OCI-LY7 (cell line): ENCODE data around the gene NUP50. TPM values are rescaled to one million over a fixed set of nuclear protein-coding genes. Genes with fewer than 3 reads are reported as not detected.

Experiments used
- BruUV-seq: library from RNA; stranded (reverse); fragments of 400-500 nt; replicated peaks from 2 replicates; lab custom pipeline; 2021; lab: Mats Ljungman, UMichigan
- CTCF ChIA-PET: fragments of 300-600 bp; sonication (Branson Sonifier 250); formaldehyde crosslinking; loops from one replicate; lab custom pipeline; 2022; ENCODE audit warnings: antibody characterized with exemption; ENCODE audit not compliant: unreplicated experiment; lab: Charles Lee
- POLR2A ChIA-PET: fragments of 300-600 bp; sonication (Branson Sonifier 250); formaldehyde crosslinking; loops from one replicate; lab custom pipeline; 2022; ENCODE audit warnings: antibody characterized with exemption; lab: Charles Lee
- DNase-seq: peaks from one replicate; pipeline ENCODE4 v3.0.0-alpha.2; 2015; ENCODE audit warnings: low spot score
- H2AFZ ChIP-seq: fragments of 200-600 bp; sonication (generic), shearing (Covaris generic); 2 replicates; pipeline ENCODE4 v1.6.1; 2014; ENCODE audit warnings: mild to moderate bottlenecking, antibody characterized with exemption, low read length, moderate library complexity
- H3K27ac ChIP-seq: fragments of 200-600 bp; sonication (generic); 2 replicates; pipeline ENCODE4 v1.5.1; 2014; ENCODE audit warnings: mixed run types, low read depth, mild to moderate bottlenecking, moderate library complexity, low read length, inconsistent platforms; ENCODE audit not compliant: poor library complexity, severe bottlenecking
- H3K36me3 ChIP-seq: fragments of 200-600 bp; sonication (generic); 2 replicates; pipeline ENCODE4 v1.6.1; 2014; ENCODE audit warnings: mild to moderate bottlenecking, antibody characterized with exemption, low read length, moderate library complexity, mixed read lengths; ENCODE audit not compliant: insufficient read depth
- H3K4me1 ChIP-seq: fragments of 200-600 bp; sonication (generic); 2 replicates; pipeline ENCODE4 v1.5.1; 2014; ENCODE audit warnings: mild to moderate bottlenecking, low read length; ENCODE audit not compliant: insufficient read depth, poor library complexity, severe bottlenecking
- H3K4me2 ChIP-seq: fragments of 200-600 bp; sonication (generic); 2 replicates; pipeline ENCODE4 v1.6.1; 2014; ENCODE audit warnings: mild to moderate bottlenecking, low read length
- H3K4me3 ChIP-seq: fragments of 200-600 bp; sonication (generic); 2 replicates; pipeline ENCODE4 v1.5.1; 2014; ENCODE audit warnings: mild to moderate bottlenecking, low read depth, low read length; ENCODE audit not compliant: poor library complexity, severe bottlenecking
- H3K79me2 ChIP-seq: fragments of 200-600 bp; sonication (generic); 2 replicates; pipeline ENCODE4 v1.6.1; 2016; ENCODE audit warnings: low read depth, mild to moderate bottlenecking, low read length, moderate library complexity, mixed read lengths; ENCODE audit not compliant: insufficient read depth
- H3K9me2 ChIP-seq: fragments of 200-600 bp; sonication (generic); 2 replicates; pipeline ENCODE4 v1.6.1; 2016; ENCODE audit warnings: mild to moderate bottlenecking, low read length, mixed read lengths; ENCODE audit not compliant: insufficient read depth
- H3K9me3 ChIP-seq: fragments of 200-600 bp; sonication (generic); 2 replicates; pipeline ENCODE4 v1.6.1; 2014; ENCODE audit warnings: mild to moderate bottlenecking, mixed run types, low read length, mixed read lengths
- H4K20me1 ChIP-seq: fragments of 200-600 bp; sonication (generic); 2 replicates; pipeline ENCODE4 v1.6.1; 2014; ENCODE audit warnings: mild to moderate bottlenecking, antibody characterized with exemption, low read length, moderate library complexity, mixed read lengths; ENCODE audit not compliant: insufficient read depth
- EZH2phosphoT487 ChIP-seq: fragments of 200-600 bp; sonication (generic); IDR thresholded peaks from 2 replicates; pipeline ENCODE4 v1.6.1; 2018; ENCODE audit warnings: low read depth, borderline replicate concordance, mild to moderate bottlenecking, mixed run types, antibody characterized with exemption, low read length, moderate library complexity, mixed read lengths
- intact Hi-C: fragments of 100-400 bp; cut with micrococcal nuclease; formaldehyde crosslinking; loops from one replicate; pipeline ENCODE4 v1.10.0; 2022; ENCODE audit not compliant: unreplicated experiment
- total RNA-seq, 2 experiments: library from RNA; depleted of rRNA in 1 of 2; stranded (reverse); fragments of >200 nt in 1 of 2; shearing (Covaris generic) in 1 of 2; gene quantifications; 2 replicates each; pipeline ENCODE4 v1.2.3, GENCODE V29; 2014 to 2022
- TF ChIP-seq, protein P1 (sequence below): fragments of 200-600 bp; sonication (generic); conservative IDR thresholded peaks from 2 replicates; pipeline ENCODE4 v1.5.1; 2014; ENCODE audit warnings: mild to moderate bottlenecking, antibody characterized with exemption, low read length, moderate library complexity, mixed read lengths

NUP50 gene
- total RNA-seq, 2 experiments from 2014 or later: 107 to 132 TPM

DNA sequence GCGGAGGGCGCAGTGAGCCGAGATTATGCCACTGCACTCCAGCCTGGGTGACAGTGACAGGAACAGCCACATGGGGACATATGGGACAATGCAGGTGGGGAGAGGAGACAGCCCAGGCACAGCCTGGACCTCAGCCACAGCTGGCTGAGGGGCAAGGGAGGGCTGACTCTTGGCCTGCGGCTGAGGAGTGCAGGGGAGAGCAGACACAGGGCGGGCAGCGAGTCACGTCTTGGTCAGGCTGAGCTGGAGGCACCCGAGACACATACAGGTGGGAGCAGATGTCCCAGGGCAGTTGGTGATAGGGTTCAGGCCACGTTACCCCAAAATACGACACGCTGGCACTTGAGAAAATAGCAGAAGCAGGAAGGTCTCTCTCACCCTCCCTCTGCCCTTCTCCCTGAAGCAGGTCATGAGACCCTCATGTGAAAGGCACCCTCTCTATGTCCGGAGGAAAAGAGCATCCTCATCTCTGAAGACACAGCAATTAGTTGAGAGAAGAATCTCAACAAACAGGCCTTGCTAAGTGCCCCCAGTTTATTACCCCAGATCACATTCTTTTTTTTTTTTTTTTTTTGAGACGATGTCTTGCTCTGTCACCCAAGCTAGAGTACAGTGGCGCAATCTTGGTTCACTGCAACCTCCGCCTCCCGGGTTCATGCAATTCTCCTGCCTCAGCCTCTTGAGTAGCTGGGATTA, 66.4 kb downstream of the NUP50 start:
- TF ChIP-seq, protein P1, sequence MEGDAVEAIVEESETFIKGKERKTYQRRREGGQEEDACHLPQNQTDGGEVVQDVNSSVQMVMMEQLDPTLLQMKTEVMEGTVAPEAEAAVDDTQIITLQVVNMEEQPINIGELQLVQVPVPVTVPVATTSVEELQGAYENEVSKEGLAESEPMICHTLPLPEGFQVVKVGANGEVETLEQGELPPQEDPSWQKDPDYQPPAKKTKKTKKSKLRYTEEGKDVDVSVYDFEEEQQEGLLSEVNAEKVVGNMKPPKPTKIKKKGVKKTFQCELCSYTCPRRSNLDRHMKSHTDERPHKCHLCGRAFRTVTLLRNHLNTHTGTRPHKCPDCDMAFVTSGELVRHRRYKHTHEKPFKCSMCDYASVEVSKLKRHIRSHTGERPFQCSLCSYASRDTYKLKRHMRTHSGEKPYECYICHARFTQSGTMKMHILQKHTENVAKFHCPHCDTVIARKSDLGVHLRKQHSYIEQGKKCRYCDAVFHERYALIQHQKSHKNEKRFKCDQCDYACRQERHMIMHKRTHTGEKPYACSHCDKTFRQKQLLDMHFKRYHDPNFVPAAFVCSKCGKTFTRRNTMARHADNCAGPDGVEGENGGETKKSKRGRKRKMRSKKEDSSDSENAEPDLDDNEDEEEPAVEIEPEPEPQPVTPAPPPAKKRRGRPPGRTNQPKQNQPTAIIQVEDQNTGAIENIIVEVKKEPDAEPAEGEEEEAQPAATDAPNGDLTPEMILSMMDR: no peak
- TF ChIP-seq EZH2phosphoT487: no peak
- peaks cover 34% of the 10 kb centered on the region for H3K4me1 ChIP-seq
- H3K9me3 ChIP-seq: no peaks in the 10 kb centered on the region
- no peak overlapping the region for H3K4me2 ChIP-seq
- intact Hi-C loops: loop anchor here (10.0 kb wide), 1 partner anchor 65 kb away; the partner anchor contains the start of gene NUP50
- no peak for DNase-seq
- H3K27ac ChIP-seq: no peak overlapping the region
- POLR2A ChIA-PET: interaction anchor here (0.7 kb wide), 1 partner anchor 294 kb away, joined by 9 read pairs; no protein-coding TSS in a partner anchor
- H3K79me2 ChIP-seq: peaks cover 22% of the 10 kb centered on the region; the same call in 1 of the 2 replicates
- no peaks in the 10 kb centered on the region for H4K20me1 ChIP-seq
- no peaks in the 10 kb centered on the region for H3K9me2 ChIP-seq
- CTCF ChIA-PET: no interaction called here
- H2AFZ ChIP-seq: no peak overlapping the region
- no peak overlapping the region for H3K4me3 ChIP-seq
- BruUV-seq: no TSS peak
- peaks cover 33% of the 10 kb centered on the region for H3K36me3 ChIP-seq

DNA sequence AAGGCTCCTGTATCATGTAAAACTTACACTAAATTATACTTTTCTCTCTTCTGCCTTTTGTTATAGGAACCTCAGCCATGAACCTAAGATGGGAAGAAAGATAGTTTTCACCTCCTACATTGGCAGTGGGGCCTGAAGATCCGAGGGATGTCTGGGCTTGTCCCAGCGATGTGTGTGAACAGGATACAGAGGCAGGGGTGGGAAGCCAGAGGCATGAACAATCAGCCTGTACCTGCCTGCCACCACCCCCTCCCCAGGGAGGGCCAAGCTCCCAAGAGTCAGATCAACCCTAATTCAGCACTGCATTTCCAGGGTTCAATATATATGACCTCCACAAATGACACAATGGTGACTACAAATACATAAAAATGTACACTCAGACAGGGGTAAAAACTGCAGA, 67.6 kb downstream of the NUP50 start:
- Histone ChIP-seq H3K4me2 (no peak overlapping the region), H3K9me3 (no peaks in the 10 kb centered on the region), H3K27ac (no peak overlapping the region), H3K9me2 (no peaks in the 10 kb centered on the region), H3K4me3 (no peak overlapping the region), H4K20me1 (no peaks in the 10 kb centered on the region), H2AFZ (no peak overlapping the region), H3K4me1 (peaks cover 44% of the 10 kb centered on the region), H3K36me3 (peaks cover 33% of the 10 kb centered on the region), H3K79me2 (peaks cover 23% of the 10 kb centered on the region; the same call in 1 of the 2 replicates)
- no peak for DNase-seq
- POLR2A ChIA-PET: no interaction called here
- CTCF ChIA-PET: no interaction called here
- TF ChIP-seq EZH2phosphoT487: no peak
- TF ChIP-seq, protein P1: no peak
- intact Hi-C loops: loop anchor here (10.0 kb wide), 1 partner anchor 66 kb away; the partner anchor contains the start of gene NUP50
- BruUV-seq: no TSS peak

DNA sequence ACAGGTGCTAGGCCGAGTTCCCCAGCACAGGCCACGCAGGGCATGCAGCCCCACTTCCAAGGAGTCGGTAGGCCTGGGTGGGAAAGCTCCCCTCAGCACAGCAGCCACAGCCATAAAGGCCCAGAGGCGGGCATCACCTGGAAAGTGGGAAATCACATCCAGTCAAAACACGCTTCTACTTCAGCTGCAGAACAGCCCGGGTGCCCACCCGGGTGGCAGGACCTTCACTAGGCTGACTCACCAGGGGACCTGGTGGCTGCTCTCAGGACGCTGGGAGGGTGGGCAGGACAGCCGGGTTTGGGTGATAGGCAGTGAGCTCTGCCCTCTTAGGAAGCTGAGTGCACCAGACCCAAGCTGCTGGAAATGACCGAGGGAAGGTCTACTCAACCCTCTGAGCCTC, 69.7 kb downstream of the NUP50 start:
- ChIA-PET POLR2A (interaction anchor here (0.6 kb wide), 1 partner anchor 35 kb away, joined by 3 read pairs; no protein-coding TSS in a partner anchor), CTCF (interaction anchor here (0.6 kb wide), 1 partner anchor 29 kb away, joined by 3 read pairs; no protein-coding TSS in a partner anchor)
- Histone ChIP-seq H3K9me3 (no peaks in the 10 kb centered on the region), H3K4me2 (no peak overlapping the region), H3K79me2 (peaks cover 41% of the 10 kb centered on the region; the same call in 1 of the 2 replicates), H3K27ac (peak overlapping the region; percentile 91), H3K36me3 (peaks cover 49% of the 10 kb centered on the region), H3K4me3 (no peak overlapping the region), H4K20me1 (peaks cover 4% of the 10 kb centered on the region; the same call in 1 of the 2 replicates), H2AFZ (no peak overlapping the region), H3K9me2 (no peaks in the 10 kb centered on the region), H3K4me1 (peaks cover 65% of the 10 kb centered on the region)
- no TSS peak for BruUV-seq
- no peak for DNase-seq
- no peak for TF ChIP-seq EZH2phosphoT487
- TF ChIP-seq, protein P1: no peak
- intact Hi-C loops: loop anchor here (10.0 kb wide), 1 partner anchor 69 kb away; the partner anchor contains the start of gene NUP50
